HepG2 (cell line): ENCODE data around the gene ANO2. TPM values are rescaled to one million over a fixed set of nuclear protein-coding genes. Genes with fewer than 3 reads are reported as not detected.

ENCODE experiments used
- ATAC-seq: fragments of 200-7000 bp; cut with Tn5 transposase; 3 replicates; pipeline ENCODE4 v1.9.1; 2020; ENCODE audit warnings: mild to moderate bottlenecking, moderate library complexity
- BruUV-seq: library from RNA; stranded (reverse); fragments of 400-500 nt; replicated peaks from 2 replicates; lab custom pipeline; 2021; lab: Mats Ljungman, UMichigan
- CTCF ChIA-PET: fragments of 300-600 bp; formaldehyde crosslinking; extraction: SDS; loops from one replicate; lab custom pipeline; 2021; ENCODE audit warnings: low total read pairs, inconsistent platforms, low intra/inter-chr PET ratio; lab: Yijun Ruan, JAX
- POLR2A ChIA-PET: fragments of 350-600 bp; sonication (Branson Sonifier 250); formaldehyde crosslinking; loops from one replicate; lab custom pipeline; 2020; ENCODE audit warnings: antibody characterized with exemption, inconsistent platforms; lab: Yijun Ruan, JAX
- DNase-seq: peaks from one replicate; pipeline ENCODE4 v3.0.0-alpha.2; 2015; ENCODE audit warnings: low spot score
- FAIRE-seq: peaks from 3 replicates; lab custom pipeline; 2011; peaks lifted over from hg19 to GRCh38; lab: Jason Lieb, UNC
- H2AFZ ChIP-seq: one replicate; pipeline ENCODE4 v1.6.1; 2011; ENCODE audit warnings: low read length, inconsistent platforms
- H3K27ac ChIP-seq: fragments of 300-600 bp; 3 replicates; pipeline ENCODE4 v1.8.0; 2011; ENCODE audit warnings: mixed run types, mild to moderate bottlenecking, mixed read lengths, low read length, inconsistent platforms; ENCODE audit not compliant: insufficient read depth; ENCODE audit errors: extremely low read length
- H3K27me3 ChIP-seq, 2 experiments: fragments of 200-600 bp in 1 of 2; 2 replicates in 1 of 2; 3 replicates in 1 of 2; pipeline versions ENCODE4 v1.6.0 to v1.8.0; 2011; ENCODE audit warnings: low read length in 2 of 2, mild to moderate bottlenecking in 2 of 2, moderate library complexity in 2 of 2, inconsistent platforms in 1 of 2; ENCODE audit not compliant: insufficient read depth in 2 of 2, control insufficient read depth in 1 of 2
- H3K36me3 ChIP-seq, 2 experiments: fragments of 200-600 bp in 1 of 2; replicated peaks in 1 of 2; 2 replicates in 1 of 2; 3 replicates in 1 of 2; pipeline versions ENCODE4 v1.5.1 to v1.8.0; 2011; ENCODE audit warnings: low read length in 2 of 2, inconsistent platforms in 1 of 2; ENCODE audit not compliant: insufficient read depth in 2 of 2, control insufficient read depth in 1 of 2
- H3K4me1 ChIP-seq: 2 replicates; pipeline ENCODE4 v1.5.1; 2012; ENCODE audit warnings: low read length, inconsistent platforms; ENCODE audit not compliant: insufficient read depth
- H3K4me2 ChIP-seq: 2 replicates; pipeline ENCODE4 v1.6.0; 2011; ENCODE audit warnings: low read depth, low read length, inconsistent platforms
- H3K4me3 ChIP-seq, 3 experiments: fragments of 200-600 bp in 1 of 3; sonication (generic), shearing (Covaris generic) in 1 of 3; replicated peaks in 1 of 3; 2 replicates each; pipeline ENCODE4 v1.5.1; 2011 to 2016; ENCODE audit warnings: low read length in 3 of 3, inconsistent platforms in 2 of 3, low read depth in 2 of 3, mild to moderate bottlenecking in 2 of 3, control low read depth in 1 of 3, mixed read lengths in 1 of 3; ENCODE audit not compliant: insufficient read depth in 1 of 3
- H3K79me2 ChIP-seq: one replicate; pipeline ENCODE4 v1.6.1; 2011; ENCODE audit warnings: low read length, inconsistent platforms; ENCODE audit not compliant: insufficient read depth
- H3K9ac ChIP-seq: 2 replicates; pipeline ENCODE4 v1.6.0; 2011; ENCODE audit warnings: mild to moderate bottlenecking, low read depth, low read length, inconsistent platforms; ENCODE audit not compliant: insufficient read depth
- H3K9me3 ChIP-seq: 2 replicates; pipeline ENCODE4 v1.5.1; 2012; ENCODE audit warnings: mild to moderate bottlenecking, low read length
- H4K20me1 ChIP-seq: 2 replicates; pipeline ENCODE4 v1.6.0; 2011; ENCODE audit warnings: inconsistent platforms, mild to moderate bottlenecking, low read length, moderate library complexity; ENCODE audit not compliant: insufficient read depth
- MIXL1 ChIP-seq: IDR thresholded peaks from 2 replicates; pipeline ENCODE4 v1.6.1; 2016
- NCOA5 ChIP-seq: sonication (generic); formaldehyde crosslinking; IDR thresholded peaks from 2 replicates; pipeline ENCODE4 v1.4.0; 2020; ENCODE audit warnings: missing genetic modification reagents
- PHF21A ChIP-seq: sonication (generic); formaldehyde crosslinking; IDR thresholded peaks from 2 replicates; pipeline ENCODE4 v1.5.0; 2020; ENCODE audit warnings: mild to moderate bottlenecking, missing genetic modification reagents
- POLR2AphosphoS5 ChIP-seq: IDR thresholded peaks from 2 replicates; pipeline ENCODE4 v1.6.1; 2012; ENCODE audit warnings: low read depth, low read length
- RBM39 ChIP-seq: fragments of 200-400 bp; formaldehyde crosslinking; IDR thresholded peaks from one replicate; pipeline ENCODE4 v1.6.1; 2018; ENCODE audit warnings: antibody characterized with exemption, mild to moderate bottlenecking, low read depth, low read length; ENCODE audit not compliant: poor library complexity, severe bottlenecking
- RORA ChIP-seq: sonication (generic); formaldehyde crosslinking; IDR thresholded peaks from 2 replicates; pipeline ENCODE4 v1.5.0; 2020; ENCODE audit warnings: mild to moderate bottlenecking, missing genetic modification reagents, moderate library complexity
- SRF ChIP-seq: IDR thresholded peaks from 2 replicates; pipeline ENCODE4 v1.6.1; 2011; ENCODE audit warnings: mild to moderate bottlenecking, low read depth, low read length, moderate library complexity
- TAF1 ChIP-seq: sonication (generic); formaldehyde crosslinking; IDR thresholded peaks from 2 replicates; pipeline ENCODE4 v1.4.0; 2020; ENCODE audit warnings: missing genetic modification reagents
- ZNF12 ChIP-seq: sonication (generic); formaldehyde crosslinking; IDR thresholded peaks from 2 replicates; pipeline ENCODE4 v1.5.0; 2020; ENCODE audit warnings: missing genetic modification reagents
- ZNF678 ChIP-seq: sonication (generic); formaldehyde crosslinking; IDR thresholded peaks from 2 replicates; pipeline ENCODE4 v1.4.0; 2020; ENCODE audit warnings: mild to moderate bottlenecking, missing genetic modification reagents
- ZNF687 ChIP-seq: sonication (generic); formaldehyde crosslinking; IDR thresholded peaks from 2 replicates; pipeline ENCODE4 v1.5.1; 2020; ENCODE audit warnings: mild to moderate bottlenecking, missing genetic modification reagents, moderate library complexity
- ZNF790 ChIP-seq: sonication (generic); formaldehyde crosslinking; IDR thresholded peaks from 2 replicates; pipeline ENCODE4 v1.8.0; 2022; ENCODE audit warnings: missing genetic modification reagents, mild to moderate bottlenecking, borderline replicate concordance
- WGBS: methylation state at CpG from one replicate; pipeline ENCODE4 v1.1.6; 2017; ENCODE audit warnings: low lambda C conversion rate; 5-methylcytosine and 5-hydroxymethylcytosine counted together
- in situ Hi-C: cut with HindIII; loops from 2 replicates; pipeline ENCODE4 v1.10.0; 2017; ENCODE audit warnings: low pct_unique_long_range_greater_than_20kb; ENCODE audit not compliant: extremely low pct_ligation_motif_present
- intact Hi-C: fragments of 100-400 bp; cut with micrococcal nuclease; formaldehyde crosslinking; loops from one replicate; pipeline ENCODE4 v1.10.0; 2022; ENCODE audit not compliant: unreplicated experiment
- polyA plus RNA-seq, 8 experiments: library from polyadenylated mRNA; depleted of rRNA in 3 of 8; stranded (reverse) in 7 of 8; unstranded in 1 of 8; fragments of >200 nt; fragmentation: Illumina TruSeq in 4 of 8; extraction: Trizol in 4 of 8; gene quantifications; 2 replicates each; pipeline versions ENCODE4 v1.2.1 to v1.2.3, GENCODE V29; 2011 to 2016; ENCODE audit warnings: low read depth in 4 of 8, missing spikeins in 1 of 8, mixed read lengths in 1 of 8; ENCODE audit not compliant: insufficient read depth in 1 of 8
- total RNA-seq, 5 experiments: library from RNA; depleted of rRNA; stranded (reverse); fragments of >200 nt; fragmentation: Illumina TruSeq; extraction: Trizol; gene quantifications; 2 replicates each; pipeline ENCODE4 v1.2.3, GENCODE V29; 2016; ENCODE audit warnings: low read depth in 1 of 5
- TF ChIP-seq, protein P1 (sequence below): sonication (generic); formaldehyde crosslinking; IDR thresholded peaks from 2 replicates; pipeline ENCODE4 v1.5.1; 2020; ENCODE audit warnings: mild to moderate bottlenecking, missing genetic modification reagents, borderline replicate concordance
- TF ChIP-seq, protein P2 (sequence below): sonication (generic); formaldehyde crosslinking; IDR thresholded peaks from 2 replicates; pipeline ENCODE4 v1.4.0; 2020; ENCODE audit warnings: mild to moderate bottlenecking, missing genetic modification reagents
- TF ChIP-seq, protein P3 (sequence below): IDR thresholded peaks from 2 replicates; pipeline ENCODE4 v1.6.1; 2016; ENCODE audit warnings: low read depth, missing genetic modification reagents, missing compliant biosample characterization

The ANO2 gene
- total and polyA plus RNA-seq, 2 of the 13 experiments (the other 11 are each of a cell fraction or from before 2014, with no cell fraction given), result 0.18 TPM; not detected in 1

DNA sequence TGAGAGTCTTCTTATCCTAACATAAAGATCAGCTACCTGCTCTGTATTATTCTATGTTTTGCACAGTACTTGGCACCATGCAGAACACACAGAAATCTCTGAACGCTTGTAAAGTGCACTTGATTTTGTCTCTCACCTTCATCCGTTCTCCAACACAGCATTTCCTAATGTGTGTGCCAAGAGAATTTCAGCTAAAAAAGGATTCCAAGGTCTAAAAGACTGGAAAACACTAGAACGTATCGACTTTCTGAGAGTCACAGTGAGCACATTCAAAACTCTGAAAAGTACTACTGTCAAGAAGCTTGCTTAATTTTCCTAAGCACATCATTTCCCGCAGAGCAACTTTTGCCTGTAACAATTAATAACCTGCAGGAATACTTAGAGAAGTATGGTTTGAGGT lies 211.1 kb downstream of the ANO2 start:
- ChIA-PET POLR2A (no interaction called here), CTCF (no interaction called here)
- H3K36me3 ChIP-seq, result no peaks in the 10 kb centered on the region
- 70% methylated on average over 5 of the region's 5 CpGs for WGBS
- no peaks in the 10 kb centered on the region for H3K27me3 ChIP-seq
- no peak overlapping the region for H3K4me3 ChIP-seq
- in situ Hi-C loops, result no loop called here
- no peak for DNase-seq
- no peak overlapping the region for H3K27ac ChIP-seq
- H4K20me1 ChIP-seq, result no peaks in the 10 kb centered on the region
- BruUV-seq, result no TSS peak
- intact Hi-C loops, result no loop called here
- ATAC-seq, result no peak
- peaks cover 9% of the 10 kb centered on the region; the same call in 1 of the 2 replicates for H3K4me1 ChIP-seq
- H2AFZ ChIP-seq, result no peak overlapping the region
- no peak overlapping the region for H3K4me2 ChIP-seq
- no peak overlapping the region for H3K9ac ChIP-seq
- H3K79me2 ChIP-seq, result no peaks in the 10 kb centered on the region
- H3K9me3 ChIP-seq, result no peaks in the 10 kb centered on the region
- FAIRE-seq, result no peak
- TF ChIP-seq SRF (no peak), RBM39 (no peak), ZNF687 (CRISPR knock-in tag) (no peak), ZNF790 (CRISPR knock-in tag) (no peak), MIXL1 (no peak), PHF21A (no peak), TAF1 (no peak), ZNF678 (no peak), RORA (CRISPR knock-in tag) (no peak), POLR2AphosphoS5 (no peak), ZNF12 (CRISPR knock-in tag) (no peak), NCOA5 (no peak)
- TF ChIP-seq, protein P1, sequence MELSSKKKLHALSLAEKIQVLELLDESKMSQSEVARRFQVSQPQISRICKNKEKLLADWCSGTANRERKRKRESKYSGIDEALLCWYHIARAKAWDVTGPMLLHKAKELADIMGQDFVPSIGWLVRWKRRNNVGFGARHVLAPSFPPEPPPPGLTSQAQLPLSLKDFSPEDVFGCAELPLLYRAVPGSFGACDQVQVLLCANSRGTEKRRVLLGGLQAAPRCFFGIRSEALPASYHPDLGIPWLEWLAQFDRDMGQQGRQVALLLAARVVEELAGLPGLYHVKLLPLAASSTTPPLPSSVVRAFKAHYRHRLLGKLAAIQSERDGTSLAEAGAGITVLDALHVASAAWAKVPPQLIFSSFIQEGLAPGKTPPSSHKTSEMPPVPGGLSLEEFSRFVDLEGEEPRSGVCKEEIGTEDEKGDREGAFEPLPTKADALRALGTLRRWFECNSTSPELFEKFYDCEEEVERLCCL, result no peak
- TF ChIP-seq, protein P2, sequence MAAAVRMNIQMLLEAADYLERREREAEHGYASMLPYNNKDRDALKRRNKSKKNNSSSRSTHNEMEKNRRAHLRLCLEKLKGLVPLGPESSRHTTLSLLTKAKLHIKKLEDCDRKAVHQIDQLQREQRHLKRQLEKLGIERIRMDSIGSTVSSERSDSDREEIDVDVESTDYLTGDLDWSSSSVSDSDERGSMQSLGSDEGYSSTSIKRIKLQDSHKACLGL (CRISPR knock-in tag), result no peak
- TF ChIP-seq, protein P3, sequence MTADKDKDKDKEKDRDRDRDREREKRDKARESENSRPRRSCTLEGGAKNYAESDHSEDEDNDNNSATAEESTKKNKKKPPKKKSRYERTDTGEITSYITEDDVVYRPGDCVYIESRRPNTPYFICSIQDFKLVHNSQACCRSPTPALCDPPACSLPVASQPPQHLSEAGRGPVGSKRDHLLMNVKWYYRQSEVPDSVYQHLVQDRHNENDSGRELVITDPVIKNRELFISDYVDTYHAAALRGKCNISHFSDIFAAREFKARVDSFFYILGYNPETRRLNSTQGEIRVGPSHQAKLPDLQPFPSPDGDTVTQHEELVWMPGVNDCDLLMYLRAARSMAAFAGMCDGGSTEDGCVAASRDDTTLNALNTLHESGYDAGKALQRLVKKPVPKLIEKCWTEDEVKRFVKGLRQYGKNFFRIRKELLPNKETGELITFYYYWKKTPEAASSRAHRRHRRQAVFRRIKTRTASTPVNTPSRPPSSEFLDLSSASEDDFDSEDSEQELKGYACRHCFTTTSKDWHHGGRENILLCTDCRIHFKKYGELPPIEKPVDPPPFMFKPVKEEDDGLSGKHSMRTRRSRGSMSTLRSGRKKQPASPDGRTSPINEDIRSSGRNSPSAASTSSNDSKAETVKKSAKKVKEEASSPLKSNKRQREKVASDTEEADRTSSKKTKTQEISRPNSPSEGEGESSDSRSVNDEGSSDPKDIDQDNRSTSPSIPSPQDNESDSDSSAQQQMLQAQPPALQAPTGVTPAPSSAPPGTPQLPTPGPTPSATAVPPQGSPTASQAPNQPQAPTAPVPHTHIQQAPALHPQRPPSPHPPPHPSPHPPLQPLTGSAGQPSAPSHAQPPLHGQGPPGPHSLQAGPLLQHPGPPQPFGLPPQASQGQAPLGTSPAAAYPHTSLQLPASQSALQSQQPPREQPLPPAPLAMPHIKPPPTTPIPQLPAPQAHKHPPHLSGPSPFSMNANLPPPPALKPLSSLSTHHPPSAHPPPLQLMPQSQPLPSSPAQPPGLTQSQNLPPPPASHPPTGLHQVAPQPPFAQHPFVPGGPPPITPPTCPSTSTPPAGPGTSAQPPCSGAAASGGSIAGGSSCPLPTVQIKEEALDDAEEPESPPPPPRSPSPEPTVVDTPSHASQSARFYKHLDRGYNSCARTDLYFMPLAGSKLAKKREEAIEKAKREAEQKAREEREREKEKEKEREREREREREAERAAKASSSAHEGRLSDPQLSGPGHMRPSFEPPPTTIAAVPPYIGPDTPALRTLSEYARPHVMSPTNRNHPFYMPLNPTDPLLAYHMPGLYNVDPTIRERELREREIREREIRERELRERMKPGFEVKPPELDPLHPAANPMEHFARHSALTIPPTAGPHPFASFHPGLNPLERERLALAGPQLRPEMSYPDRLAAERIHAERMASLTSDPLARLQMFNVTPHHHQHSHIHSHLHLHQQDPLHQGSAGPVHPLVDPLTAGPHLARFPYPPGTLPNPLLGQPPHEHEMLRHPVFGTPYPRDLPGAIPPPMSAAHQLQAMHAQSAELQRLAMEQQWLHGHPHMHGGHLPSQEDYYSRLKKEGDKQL (CRISPR knock-in tag), result no peak
